Thymus (tissue), 11 donors: ENCODE results near the gene TNK1. TPM values are rescaled to one million over a fixed set of nuclear protein-coding genes. Genes with fewer than 3 reads are reported as not detected.

Experiments
- DNase-seq, 9 donors: peaks; one replicate each; pipeline ENCODE4 v3.0.0-alpha.2; 2013; ENCODE audit warnings: low spot score in 9 of 9, low read depth in 6 of 9, missing footprints in 1 of 9
- H3K27ac ChIP-seq, 2 donors: one replicate each; pipeline ENCODE4 v1.5.1; 2013; ENCODE audit warnings: control low read depth in 1 of 2, low read depth in 1 of 2, low read length in 1 of 2, mild to moderate bottlenecking in 1 of 2, moderate library complexity in 1 of 2
- H3K27me3 ChIP-seq, 2 donors: one replicate each; pipeline ENCODE4 v1.5.1; 2013; ENCODE audit warnings: low read length in 1 of 2; ENCODE audit not compliant: control insufficient read depth in 2 of 2, insufficient read depth in 1 of 2
- H3K36me3 ChIP-seq, 2 donors: one replicate each; pipeline ENCODE4 v1.5.1; 2013; ENCODE audit warnings: low read length in 1 of 2, mild to moderate bottlenecking in 1 of 2, moderate library complexity in 1 of 2; ENCODE audit not compliant: control insufficient read depth in 2 of 2, insufficient read depth in 2 of 2
- H3K4me1 ChIP-seq, 2 donors: one replicate each; pipeline ENCODE4 v1.5.1; 2013; ENCODE audit warnings: low read length in 2 of 2; ENCODE audit not compliant: control insufficient read depth in 2 of 2, insufficient read depth in 2 of 2
- H3K4me3 ChIP-seq, 2 donors: one replicate each; pipeline ENCODE4 v1.5.1; 2013; ENCODE audit warnings: low read length in 2 of 2, control low read depth in 1 of 2, mild to moderate bottlenecking in 1 of 2
- H3K9me3 ChIP-seq, 2 donors: one replicate each; pipeline ENCODE4 v1.5.1; 2013; ENCODE audit warnings: low read length in 1 of 2, mild to moderate bottlenecking in 1 of 2; ENCODE audit not compliant: control insufficient read depth in 2 of 2, insufficient read depth in 1 of 2
- whole genome bisulfite sequencing: extraction: QIAGEN DNeasy Blood & Tissue Kit; methylation state at CpG from one replicate; pipeline ENCODE4 v1.1.7; 2013; 5-methylcytosine and 5-hydroxymethylcytosine counted together
- polyA plus RNA-seq: library from polyadenylated mRNA; stranded (reverse); fragments of 200-250 nt; gene quantifications from one replicate; pipeline ENCODE4 v1.2.3, GENCODE V29; 2013
- total RNA-seq: library from RNA; stranded (reverse); fragments of 120-200 nt; gene quantifications from one replicate; pipeline ENCODE4 v1.2.4, GENCODE V29; 2013
- donor health status: healthy.

Gene TNK1
- total and polyA plus RNA-seq, 2 donors, result 1.8 to 7.2 TPM

- no peak overlapping the region for H3K4me3 ChIP-seq
- DNase-seq, result no peak
- no peaks in the 10 kb centered on the region for H3K9me3 ChIP-seq
- H3K27me3 ChIP-seq, result peaks cover 0 to 11% of the 10 kb centered on the region in 2 donors
- no peak overlapping the region for H3K27ac ChIP-seq
- peaks cover 21 to 29% of the 10 kb centered on the region in 2 donors for H3K36me3 ChIP-seq
- 97% methylated on average over 37 of the region's 37 CpGs for WGBS
- H3K4me1 ChIP-seq, result peaks cover 11 to 30% of the 10 kb centered on the region in 2 donors
Observed at GRCh38 chr17:7352910-7353635, 27.8 kb upstream of the TNK1 start.

GRCh38 chr17:7354262-7354843 is 26.5 kb upstream of the TNK1 start:
- WGBS, result 97% methylated on average over 9 of the region's 9 CpGs
- Histone ChIP-seq H3K9me3 (no peaks in the 10 kb centered on the region), H3K27ac (no peak overlapping the region), H3K27me3 (peaks cover 0 to 11% of the 10 kb centered on the region in 2 donors), H3K4me1 (peaks cover 11 to 30% of the 10 kb centered on the region in 2 donors), H3K4me3 (no peak overlapping the region), H3K36me3 (peaks cover 12 to 17% of the 10 kb centered on the region in 2 donors)
- DNase-seq, result no peak

- peaks cover 0 to 11% of the 10 kb centered on the region in 2 donors for H3K27me3 ChIP-seq
Observed at GRCh38 chr17:7355053-7355452, 25.8 kb upstream of the TNK1 start, which contains the start of gene TMEM95. Gene TMEM95, plus strand, starts transcription at chr17:7355156. Its CDS starts 49 bp downstream, at chr17:7355205.

GRCh38 chr17:7355573-7355972 is 25.3 kb upstream of the TNK1 start:
- WGBS, result 92% methylated on average over 8 of the region's 8 CpGs
- no peak for DNase-seq
- no peaks in the 10 kb centered on the region for H3K9me3 ChIP-seq
- H3K27me3 ChIP-seq, result peaks cover 0 to 11% of the 10 kb centered on the region in 2 donors
- H3K4me3 ChIP-seq, result no peak overlapping the region
- H3K36me3 ChIP-seq, result peaks cover 3 to 12% of the 10 kb centered on the region in 2 donors
- peaks cover 11 to 24% of the 10 kb centered on the region in 2 donors for H3K4me1 ChIP-seq
- no peak overlapping the region for H3K27ac ChIP-seq

More at GRCh38 chr17:7355053-7355452, 25.8 kb upstream of the TNK1 start, which contains the start of gene TMEM95:
- no peak for DNase-seq
- H3K4me3 ChIP-seq, result no peak within 1 kb of the TSS
- WGBS, result 91% methylated on average over 10 of the region's 10 CpGs
- H3K36me3 ChIP-seq, result peaks cover 8 to 12% of the 10 kb centered on the region in 2 donors
- H3K27ac ChIP-seq, result no peak within 1 kb of the TSS
- H3K9me3 ChIP-seq, result no peaks in the 10 kb centered on the region
- peaks cover 11 to 24% of the 10 kb centered on the region in 2 donors for H3K4me1 ChIP-seq

- 14% methylated on average over 12 of the region's 12 CpGs for WGBS
- Histone ChIP-seq H3K36me3 (peaks cover 0 to 8% of the 10 kb centered on the region in 2 donors), H3K4me1 (peaks cover 11 to 23% of the 10 kb centered on the region in 2 donors), H3K27me3 (peaks cover 0 to 11% of the 10 kb centered on the region in 2 donors), H3K4me3 (no peak overlapping the region), H3K27ac (no peak overlapping the region), H3K9me3 (no peaks in the 10 kb centered on the region)
- DNase-seq, result peak; percentile 60 to 92 (median 79)
Observed at GRCh38 chr17:7356072-7356549, 24.8 kb upstream of the TNK1 start.

GRCh38 chr17:7356756-7357155 is 24.1 kb upstream of the TNK1 start:
- no peak for DNase-seq
- WGBS, result 90% methylated on average over 8 of the region's 8 CpGs
- Histone ChIP-seq H3K4me3 (no peak overlapping the region), H3K27ac (no peak overlapping the region), H3K9me3 (no peaks in the 10 kb centered on the region), H3K36me3 (peaks cover 0 to 5% of the 10 kb centered on the region in 2 donors), H3K4me1 (peaks cover 5 to 20% of the 10 kb centered on the region in 2 donors), H3K27me3 (peaks cover 0 to 11% of the 10 kb centered on the region in 2 donors)

GRCh38 chr17:7357381-7357780 is 23.5 kb upstream of the TNK1 start:
- Histone ChIP-seq H3K27ac (no peak overlapping the region), H3K4me3 (no peak overlapping the region), H3K9me3 (no peaks in the 10 kb centered on the region), H3K36me3 (peaks cover 0 to 5% of the 10 kb centered on the region in 2 donors), H3K27me3 (peaks cover 0 to 14% of the 10 kb centered on the region in 2 donors), H3K4me1 (peaks cover 3 to 15% of the 10 kb centered on the region in 2 donors)
- DNase-seq, result no peak
- 97% methylated on average over 2 of the region's 2 CpGs for WGBS

GRCh38 chr17:7361906-7362305 is 19.0 kb upstream of the TNK1 start:
- Histone ChIP-seq H3K9me3 (no peaks in the 10 kb centered on the region), H3K27me3 (peaks cover 0 to 6% of the 10 kb centered on the region in 2 donors), H3K4me3 (no peak overlapping the region), H3K4me1 (no peaks in the 10 kb centered on the region), H3K36me3 (no peaks in the 10 kb centered on the region), H3K27ac (no peak overlapping the region)
- WGBS, result 85% methylated on average over 3 of the region's 3 CpGs
- DNase-seq, result no peak

- 98% methylated on average over 6 of the region's 6 CpGs for WGBS
- Histone ChIP-seq H3K4me1 (no peaks in the 10 kb centered on the region), H3K9me3 (no peaks in the 10 kb centered on the region), H3K4me3 (no peak overlapping the region), H3K27me3 (peaks cover 0 to 12% of the 10 kb centered on the region in 2 donors), H3K27ac (no peak overlapping the region), H3K36me3 (no peaks in the 10 kb centered on the region)
- DNase-seq, result no peak
Observed at GRCh38 chr17:7363311-7363710, 17.6 kb upstream of the TNK1 start.
